Measurements from ENCODE around the gene ZBTB33. TPM values are rescaled to one million over a fixed set of nuclear protein-coding genes. Genes with fewer than 3 reads are reported as not detected.

Gene ZBTB33
- total and polyA plus RNA-seq, 2 of the 13 experiments (the other 11 are each of a cell fraction or from before 2014, with no cell fraction given) = 6.5 to 20.2 TPM

- TF ChIP-seq, protein P1, sequence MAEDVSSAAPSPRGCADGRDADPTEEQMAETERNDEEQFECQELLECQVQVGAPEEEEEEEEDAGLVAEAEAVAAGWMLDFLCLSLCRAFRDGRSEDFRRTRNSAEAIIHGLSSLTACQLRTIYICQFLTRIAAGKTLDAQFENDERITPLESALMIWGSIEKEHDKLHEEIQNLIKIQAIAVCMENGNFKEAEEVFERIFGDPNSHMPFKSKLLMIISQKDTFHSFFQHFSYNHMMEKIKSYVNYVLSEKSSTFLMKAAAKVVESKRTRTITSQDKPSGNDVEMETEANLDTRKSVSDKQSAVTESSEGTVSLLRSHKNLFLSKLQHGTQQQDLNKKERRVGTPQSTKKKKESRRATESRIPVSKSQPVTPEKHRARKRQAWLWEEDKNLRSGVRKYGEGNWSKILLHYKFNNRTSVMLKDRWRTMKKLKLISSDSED (CRISPR knock-in tag; IDR thresholded peaks at IDR 0.05) = no peak
- TF ChIP-seq ZNF275 (CRISPR knock-in tag; IDR thresholded peaks at IDR 0.05; ENCODE audit: borderline replicate concordance) = no peak
- no peak for TF ChIP-seq SRY (CRISPR knock-in tag; IDR thresholded peaks at IDR 0.05)
- TF ChIP-seq ZBTB38 (CRISPR knock-in tag; IDR thresholded peaks at IDR 0.05) = no peak
- peak; percentile 72; the same call in 1 of the 2 replicates for TF ChIP-seq HOXA5 (CRISPR knock-in tag; IDR thresholded peaks at IDR 0.05)
- TF ChIP-seq ZNF382 (CRISPR knock-in tag; IDR thresholded peaks at IDR 0.05; ENCODE audit: borderline replicate concordance) = no peak
- no peak for TF ChIP-seq ZNF597 (CRISPR knock-in tag; IDR thresholded peaks at IDR 0.05)
- TF ChIP-seq TCF7 (IDR thresholded peaks at IDR 0.05; ENCODE audit: low read depth) = no peak
- TF ChIP-seq ZNF274 (CRISPR knock-in tag; IDR thresholded peaks at IDR 0.05) = 0 out of 2 replicates have a peak, but pooled peaks have one; percentile 30
- TF ChIP-seq HMGA1 (CRISPR knock-in tag; conservative IDR thresholded peaks at IDR 0.05) = no peak
- peak; percentile 80 for TF ChIP-seq PHF20 (CRISPR knock-in tag; IDR thresholded peaks at IDR 0.05)
- TF ChIP-seq CEBPB (IDR thresholded peaks at IDR 0.05; ENCODE audit: borderline replicate concordance, low read depth, low read length) = no peak
- no peak for TF ChIP-seq ZNF781 (CRISPR knock-in tag; IDR thresholded peaks at IDR 0.05; ENCODE audit: borderline replicate concordance, not compliant biosample characterization)
- no peak for TF ChIP-seq ZNF609 (CRISPR knock-in tag; IDR thresholded peaks at IDR 0.05; ENCODE audit: borderline replicate concordance)
- TF ChIP-seq ZNF230 (CRISPR knock-in tag; IDR thresholded peaks at IDR 0.05) = no peak
- TF ChIP-seq ZNF124 (CRISPR knock-in tag; IDR thresholded peaks at IDR 0.05) = peak; percentile 72; the same call in 1 of the 2 replicates
- TF ChIP-seq MED1 (CRISPR knock-in tag; IDR thresholded peaks at IDR 0.05) = peak; percentile 40; the same call in 1 of the 2 replicates
- peak; percentile 21; the same call in 1 of the 2 replicates for TF ChIP-seq CREM (IDR thresholded peaks at IDR 0.05)
- no peak for TF ChIP-seq CREM (CRISPR knock-in tag; IDR thresholded peaks at IDR 0.05)
Measured at GRCh38 chrX:120244735-120245498, 5.7 kb upstream of the ZBTB33 start (continued).

Measured in HepG2 (cell line).